Measurements from ENCODE around the gene PSMD11. TPM values are rescaled to one million over a fixed set of nuclear protein-coding genes. Genes with fewer than 3 reads are reported as not detected.

Gene PSMD11
- total RNA-seq, 4 donors from 2014 or later, result 44.2 to 77.0 (median 54.2) TPM

GRCh38 chr17:32484628-32485027 is 40.3 kb downstream of the PSMD11 start:
- WGBS, 2 donors, result 83 to 86% methylated on average over 11 of the region's 11 CpGs
- intact Hi-C loops (cut with DNase I; ENCODE audit: low total_unique reads), result no loop called here
- no peak for DNase-seq (ENCODE audit: low spot score in 2 of 2)

GRCh38 chr17:32485261-32486110 is 41.2 kb downstream of the PSMD11 start:
- H3K4me3 ChIP-seq (ENCODE audit: low read depth, poor library complexity, severe bottlenecking), result no peak overlapping the region
- no peak for DNase-seq (ENCODE audit: low spot score in 2 of 2)

More at GRCh38 chr17:32484628-32485027, 40.3 kb downstream of the PSMD11 start:
- TF ChIP-seq CTCF (IDR thresholded peaks at IDR 0.05) (no peak), POLR2A (IDR thresholded peaks at IDR 0.05) (no peak)
- no peak overlapping the region for H3K4me3 ChIP-seq (ENCODE audit: low read depth, poor library complexity, severe bottlenecking)

GRCh38 chr17:32486111-32486700 is 41.9 kb downstream of the PSMD11 start:
- TF ChIP-seq CTCF (IDR thresholded peaks at IDR 0.05) (no peak), POLR2A (IDR thresholded peaks at IDR 0.05) (no peak)
- 8 to 12% methylated on average over 19 to 65 of the region's 72 CpGs for WGBS, 2 donors
- intact Hi-C loops (cut with DNase I; ENCODE audit: low total_unique reads), result no loop called here
- DNase-seq (ENCODE audit: low spot score in 2 of 2), result no peak
- peak overlapping the region; percentile 32 for H3K4me3 ChIP-seq (ENCODE audit: low read depth, poor library complexity, severe bottlenecking)

More at GRCh38 chr17:32485261-32486110, 41.2 kb downstream of the PSMD11 start:
- TF ChIP-seq POLR2A (IDR thresholded peaks at IDR 0.05) (no peak), CTCF (IDR thresholded peaks at IDR 0.05) (no peak)
- intact Hi-C loops (cut with DNase I; ENCODE audit: low total_unique reads), result no loop called here
- WGBS, 2 donors, result 62 to 67% methylated on average over 12 of the region's 12 CpGs

- WGBS, 2 donors, result 1 to 2% methylated on average over 29 to 34 of the region's 135 CpGs
- peak within 1 kb of the TSS; percentile 40 for H3K4me3 ChIP-seq (ENCODE audit: low read depth, poor library complexity, severe bottlenecking)
- intact Hi-C loops (cut with DNase I; ENCODE audit: low total_unique reads), result no loop called here
- DNase-seq (ENCODE audit: low spot score in 2 of 2), result no peak
- no peak for TF ChIP-seq CTCF (IDR thresholded peaks at IDR 0.05)
- TF ChIP-seq POLR2A (IDR thresholded peaks at IDR 0.05), result no peak
Observed at GRCh38 chr17:32486701-32487472, 42.6 kb downstream of the PSMD11 start, which contains the start of gene CDK5R1. Gene CDK5R1 (plus strand): TSS chr17:32486993. CDS start chr17:32487621, 628 bp downstream.

- intact Hi-C loops (cut with DNase I; ENCODE audit: low total_unique reads), result no loop called here
- DNase-seq (ENCODE audit: low spot score in 2 of 2), result no peak
- 51 to 61% methylated on average over 32 to 42 of the region's 59 CpGs for WGBS, 2 donors
- no peak for TF ChIP-seq CTCF (IDR thresholded peaks at IDR 0.05)
- TF ChIP-seq POLR2A (IDR thresholded peaks at IDR 0.05), result no peak
- peak overlapping the region; percentile 18 for H3K4me3 ChIP-seq (ENCODE audit: low read depth, poor library complexity, severe bottlenecking)
Observed at GRCh38 chr17:32487473-32488176, 43.3 kb downstream of the PSMD11 start.

Data from lower leg skin (tissue), 4 donors.